Astrocyte (in vitro differentiated cells and primary cell): ENCODE data around the gene ASAP2. TPM values are rescaled to one million over a fixed set of nuclear protein-coding genes. Genes with fewer than 3 reads are reported as not detected.

ENCODE experiments used
- DNase-seq: peaks from one replicate; pipeline ENCODE4 v3.0.0-alpha.2; 2010; ENCODE audit warnings: low read depth
- FAIRE-seq: peaks from 2 replicates; lab custom pipeline; 2011; peaks lifted over from hg19 to GRCh38; lab: Jason Lieb, UNC
- H2AFZ ChIP-seq: 2 replicates; pipeline ENCODE4 v1.6.0; 2012; ENCODE audit warnings: low read depth, low read length, inconsistent platforms
- H3K27ac ChIP-seq: 2 replicates; pipeline ENCODE4 v1.5.1; 2011; ENCODE audit warnings: low read depth, low read length, inconsistent platforms
- H3K27me3 ChIP-seq: 2 replicates; pipeline ENCODE4 v1.6.0; 2011; ENCODE audit warnings: low read length, inconsistent platforms; ENCODE audit not compliant: insufficient read depth
- H3K36me3 ChIP-seq: 2 replicates; pipeline ENCODE4 v1.5.1; 2011; ENCODE audit warnings: low read length, inconsistent platforms; ENCODE audit not compliant: insufficient read depth
- H3K4me1 ChIP-seq: 2 replicates; pipeline ENCODE4 v1.5.1; 2011; ENCODE audit warnings: low read length, inconsistent platforms; ENCODE audit not compliant: insufficient read depth
- H3K4me2 ChIP-seq: 2 replicates; pipeline ENCODE4 v1.6.0; 2012; ENCODE audit warnings: low read length, inconsistent platforms
- H3K4me3 ChIP-seq: 2 replicates; pipeline ENCODE4 v1.5.1; 2011; ENCODE audit warnings: low read depth, mild to moderate bottlenecking, low read length, inconsistent platforms; ENCODE audit not compliant: insufficient read depth
- H3K79me2 ChIP-seq: 2 replicates; pipeline ENCODE4 v1.6.0; 2012; ENCODE audit warnings: mild to moderate bottlenecking, low read length, inconsistent platforms; ENCODE audit not compliant: insufficient read depth
- H3K9ac ChIP-seq: 2 replicates; pipeline ENCODE4 v1.6.0; 2012; ENCODE audit warnings: mild to moderate bottlenecking, low read length, inconsistent platforms
- H3K9me3 ChIP-seq: 2 replicates; pipeline ENCODE4 v1.5.1; 2012; ENCODE audit warnings: low read depth, mild to moderate bottlenecking, low read length, inconsistent platforms; ENCODE audit not compliant: insufficient read depth
- H4K20me1 ChIP-seq: 2 replicates; pipeline ENCODE4 v1.6.0; 2012; ENCODE audit warnings: low read length, inconsistent platforms; ENCODE audit not compliant: insufficient read depth
- H3K27ac Mint-ChIP-seq: one replicate; pipeline ENCODE4 v1.8.0; 2021; ENCODE audit warnings: mild to moderate bottlenecking, mixed read lengths; ENCODE audit not compliant: unreplicated experiment
- H3K27me3 Mint-ChIP-seq: one replicate; pipeline ENCODE4 v1.8.0; 2021; ENCODE audit warnings: low read depth, mixed read lengths; ENCODE audit not compliant: unreplicated experiment
- H3K36me3 Mint-ChIP-seq: one replicate; pipeline ENCODE4 v1.8.0; 2021; ENCODE audit warnings: low read depth, mixed read lengths; ENCODE audit not compliant: unreplicated experiment
- H3K4me1 Mint-ChIP-seq: one replicate; pipeline ENCODE4 v1.8.0; 2021; ENCODE audit warnings: low read depth, mixed read lengths; ENCODE audit not compliant: unreplicated experiment
- H3K4me3 Mint-ChIP-seq: one replicate; pipeline ENCODE4 v1.8.0; 2021; ENCODE audit warnings: mild to moderate bottlenecking, moderate library complexity, mixed read lengths; ENCODE audit not compliant: unreplicated experiment
- H3K9me3 Mint-ChIP-seq: one replicate; pipeline ENCODE4 v1.8.0; 2021; ENCODE audit warnings: mild to moderate bottlenecking, mixed read lengths; ENCODE audit not compliant: unreplicated experiment
- EZH2 ChIP-seq: IDR thresholded peaks from 2 replicates; pipeline ENCODE4 v1.6.1; 2012; ENCODE audit warnings: mild to moderate bottlenecking, low read length, inconsistent platforms; ENCODE audit not compliant: insufficient read depth
- total RNA-seq: library from RNA; stranded (reverse); gene quantifications from 2 replicates; pipeline ENCODE4 v1.2.1, GENCODE V29; 2021
- TF ChIP-seq, protein P1 (sequence below): IDR thresholded peaks from 2 replicates; pipeline ENCODE4 v1.5.1; 2011; ENCODE audit warnings: low read depth, mild to moderate bottlenecking, inconsistent platforms, low read length, moderate library complexity; ENCODE audit not compliant: insufficient read depth

The ASAP2 gene
- total RNA-seq, 1 donor from 2014 or later = 62.6 TPM

DNA sequence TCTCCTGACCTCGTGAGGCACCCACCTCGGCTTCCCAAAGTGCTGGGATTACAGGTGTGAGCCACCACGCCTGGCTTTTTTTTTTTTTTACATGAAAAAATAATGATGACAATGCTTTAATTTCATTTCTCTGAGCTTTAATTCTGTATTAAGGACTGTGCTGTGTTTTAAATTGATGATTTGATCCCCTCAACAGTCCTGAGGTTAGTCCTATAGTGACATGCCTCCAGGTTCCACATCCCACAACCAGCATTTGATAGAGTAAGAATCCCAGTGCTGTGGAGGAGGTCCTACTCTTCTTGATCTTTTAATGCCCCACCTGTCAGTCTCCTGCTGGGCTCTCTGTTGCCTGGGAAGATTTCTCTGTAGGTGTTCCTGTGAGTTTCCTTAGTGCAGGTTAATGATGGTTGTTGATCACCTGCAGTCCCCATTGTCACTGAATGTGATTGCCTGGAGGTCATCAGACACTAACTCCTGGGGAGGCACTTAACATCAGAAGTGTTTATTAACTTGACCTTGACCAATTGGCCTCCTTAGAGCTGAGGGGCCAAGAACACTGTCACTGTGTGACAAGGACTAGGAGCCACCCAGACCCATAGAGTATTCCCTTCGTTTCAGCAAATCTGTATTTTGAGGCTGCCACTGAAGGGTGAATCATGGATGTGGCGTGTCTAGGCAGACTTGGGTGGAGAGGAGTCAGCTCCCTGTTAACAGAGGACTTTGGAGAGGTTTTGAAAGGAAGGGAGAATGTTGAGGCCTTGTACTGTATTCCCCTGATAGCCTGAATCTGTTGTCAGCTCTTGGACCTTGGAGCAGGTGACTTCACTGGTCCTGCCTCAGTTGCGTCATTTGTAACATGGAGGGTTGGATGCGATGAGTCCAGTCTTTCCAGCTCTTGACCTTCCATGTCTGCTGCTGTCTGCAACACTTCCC, 11.5 kb downstream of the ASAP2 start:
- Mint-ChIP-seq H3K36me3 (peaks cover 6% of the 10 kb centered on the region), H3K4me1 (peaks cover 53% of the 10 kb centered on the region), H3K4me3 (peak overlapping the region; percentile 66), H3K27me3 (no peaks in the 10 kb centered on the region), H3K27ac (peak overlapping the region; percentile 20), H3K9me3 (no peaks in the 10 kb centered on the region)
- Histone ChIP-seq H4K20me1 (peaks cover 71% of the 10 kb centered on the region), H3K9me3 (no peaks in the 10 kb centered on the region), H3K4me3 (no peak overlapping the region), H3K36me3 (no peaks in the 10 kb centered on the region), H3K27ac (no peak overlapping the region), H2AFZ (no peak overlapping the region), H3K4me2 (no peak overlapping the region), H3K9ac (no peak overlapping the region), H3K79me2 (peaks cover 94% of the 10 kb centered on the region), H3K27me3 (no peaks in the 10 kb centered on the region), H3K4me1 (peaks cover 19% of the 10 kb centered on the region)
- TF ChIP-seq EZH2 = no peak
- TF ChIP-seq, protein P1, sequence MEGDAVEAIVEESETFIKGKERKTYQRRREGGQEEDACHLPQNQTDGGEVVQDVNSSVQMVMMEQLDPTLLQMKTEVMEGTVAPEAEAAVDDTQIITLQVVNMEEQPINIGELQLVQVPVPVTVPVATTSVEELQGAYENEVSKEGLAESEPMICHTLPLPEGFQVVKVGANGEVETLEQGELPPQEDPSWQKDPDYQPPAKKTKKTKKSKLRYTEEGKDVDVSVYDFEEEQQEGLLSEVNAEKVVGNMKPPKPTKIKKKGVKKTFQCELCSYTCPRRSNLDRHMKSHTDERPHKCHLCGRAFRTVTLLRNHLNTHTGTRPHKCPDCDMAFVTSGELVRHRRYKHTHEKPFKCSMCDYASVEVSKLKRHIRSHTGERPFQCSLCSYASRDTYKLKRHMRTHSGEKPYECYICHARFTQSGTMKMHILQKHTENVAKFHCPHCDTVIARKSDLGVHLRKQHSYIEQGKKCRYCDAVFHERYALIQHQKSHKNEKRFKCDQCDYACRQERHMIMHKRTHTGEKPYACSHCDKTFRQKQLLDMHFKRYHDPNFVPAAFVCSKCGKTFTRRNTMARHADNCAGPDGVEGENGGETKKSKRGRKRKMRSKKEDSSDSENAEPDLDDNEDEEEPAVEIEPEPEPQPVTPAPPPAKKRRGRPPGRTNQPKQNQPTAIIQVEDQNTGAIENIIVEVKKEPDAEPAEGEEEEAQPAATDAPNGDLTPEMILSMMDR = no peak
- DNase-seq = no peak
- no peak for FAIRE-seq

DNA sequence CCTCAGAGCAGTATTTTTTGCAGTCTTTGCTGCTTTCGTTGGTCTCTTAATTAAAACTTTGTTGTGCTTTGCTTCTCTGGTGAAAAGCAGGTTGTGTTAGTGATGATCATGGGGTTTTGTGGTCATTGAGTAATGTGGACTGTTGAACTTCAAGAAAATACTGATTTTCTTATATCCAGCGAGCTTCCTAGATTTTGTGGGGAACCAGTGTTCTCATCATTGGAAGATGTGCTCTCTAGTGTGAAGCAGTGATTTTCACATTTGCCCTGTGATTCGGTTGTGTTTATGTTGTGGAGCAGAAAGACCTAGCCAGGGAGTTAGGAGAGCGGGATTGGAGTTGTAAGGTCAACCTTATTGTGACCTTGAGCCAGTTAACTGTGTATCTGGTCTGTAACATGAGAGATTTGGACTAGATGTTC, 12.4 kb downstream of the ASAP2 start:
- Mint-ChIP-seq H3K4me3 (peak overlapping the region; percentile 2), H3K27ac (peak overlapping the region; percentile 6), H3K9me3 (no peaks in the 10 kb centered on the region), H3K27me3 (no peaks in the 10 kb centered on the region), H3K4me1 (peaks cover 50% of the 10 kb centered on the region), H3K36me3 (peaks cover 8% of the 10 kb centered on the region)
- no peak overlapping the region for H2AFZ ChIP-seq
- no peaks in the 10 kb centered on the region for H3K27me3 ChIP-seq
- no peak overlapping the region for H3K9ac ChIP-seq
- H3K4me3 ChIP-seq = no peak overlapping the region
- peaks cover 71% of the 10 kb centered on the region for H4K20me1 ChIP-seq
- H3K27ac ChIP-seq = no peak overlapping the region
- TF ChIP-seq, protein P1 = no peak
- no peak for TF ChIP-seq EZH2
- DNase-seq = no peak
- H3K36me3 ChIP-seq = no peaks in the 10 kb centered on the region
- H3K4me2 ChIP-seq = no peak overlapping the region
- FAIRE-seq = no peak
- H3K4me1 ChIP-seq = peaks cover 19% of the 10 kb centered on the region
- peaks cover 94% of the 10 kb centered on the region for H3K79me2 ChIP-seq
- H3K9me3 ChIP-seq = no peaks in the 10 kb centered on the region

DNA sequence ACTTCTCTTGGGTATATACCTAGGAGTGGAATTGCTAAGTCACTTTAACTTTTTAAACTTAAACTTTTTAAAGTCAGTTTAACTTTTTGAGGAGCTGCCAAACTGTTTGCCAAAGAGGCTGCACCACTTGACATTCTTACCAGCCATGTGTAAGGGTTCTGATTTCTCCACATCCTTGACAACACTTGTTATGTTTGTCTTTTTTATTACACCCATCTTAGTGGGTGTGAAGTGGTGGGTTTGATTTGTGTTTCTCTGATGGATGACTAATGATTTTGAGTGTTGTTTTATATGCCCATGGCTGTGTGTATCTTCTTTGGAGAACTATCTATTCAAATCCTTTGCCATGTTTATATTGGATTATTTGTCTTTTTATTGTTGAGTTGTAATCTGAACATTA, 13.6 kb downstream of the ASAP2 start:
- Histone ChIP-seq H3K27me3 (no peaks in the 10 kb centered on the region), H3K4me1 (peaks cover 19% of the 10 kb centered on the region), H3K4me3 (no peak overlapping the region), H4K20me1 (peaks cover 72% of the 10 kb centered on the region), H3K9me3 (no peaks in the 10 kb centered on the region), H3K36me3 (no peaks in the 10 kb centered on the region), H2AFZ (no peak overlapping the region), H3K79me2 (peaks cover 94% of the 10 kb centered on the region), H3K27ac (no peak overlapping the region), H3K4me2 (no peak overlapping the region), H3K9ac (no peak overlapping the region)
- Mint-ChIP-seq H3K4me1 (peaks cover 47% of the 10 kb centered on the region), H3K4me3 (no peak overlapping the region), H3K27ac (no peak overlapping the region), H3K9me3 (no peaks in the 10 kb centered on the region), H3K27me3 (no peaks in the 10 kb centered on the region), H3K36me3 (peaks cover 8% of the 10 kb centered on the region)
- FAIRE-seq = no peak
- no peak for DNase-seq
- TF ChIP-seq, protein P1 = no peak
- no peak for TF ChIP-seq EZH2
